Measurements from ENCODE around the gene PLA2G4D.

The PLA2G4D gene

DNA sequence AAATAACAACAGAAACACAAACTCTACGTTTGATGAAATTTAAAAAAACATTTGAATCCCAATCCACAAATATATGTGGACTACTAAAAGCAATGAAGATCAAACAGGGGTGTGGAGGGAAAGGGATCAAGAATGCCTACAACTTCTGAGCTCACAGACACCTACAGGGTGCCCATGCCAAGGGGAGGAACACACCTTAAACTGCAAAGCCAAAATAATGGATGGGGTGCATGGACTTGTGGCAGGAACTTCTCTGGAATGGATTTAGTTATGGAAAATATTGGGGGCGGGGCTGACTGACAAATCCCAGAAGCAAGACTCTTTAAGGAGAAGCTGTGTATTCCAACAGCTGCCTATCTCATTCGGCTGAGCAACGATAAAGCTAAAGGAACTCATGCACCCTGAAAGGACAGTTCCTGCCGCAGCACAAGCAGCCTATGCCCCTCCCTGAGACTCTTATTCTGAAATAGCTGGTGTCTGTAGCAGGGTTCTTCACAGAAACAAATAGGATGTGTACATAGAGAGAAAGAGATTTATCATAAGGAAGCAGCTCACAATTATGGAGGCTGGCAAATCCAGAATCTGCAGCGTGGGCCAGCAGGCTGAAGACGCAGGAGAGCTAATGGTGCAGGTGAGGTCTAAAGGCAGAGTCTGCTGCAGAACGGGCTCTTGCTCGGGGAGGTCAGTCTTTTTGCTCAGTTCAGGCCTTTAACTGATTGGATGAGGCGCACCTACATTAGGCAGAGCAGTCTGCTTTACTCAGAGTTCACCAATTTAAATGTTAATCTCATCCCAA lies 24.5 kb upstream of the PLA2G4D start:
- H3K4me2 ChIP-seq (ENCODE audit: low read length) = no peak overlapping the region

GRCh38 chr15:42111924-42112323 lies 17.6 kb upstream of the PLA2G4D start:
- no peak overlapping the region for H3K27ac ChIP-seq (ENCODE audit: low read depth, low read length, poor library complexity, severe bottlenecking)
- H3F3A ChIP-seq (ENCODE audit: insufficient read depth, low read length) = no peaks in the 10 kb centered on the region
- no peak overlapping the region for H3K4me2 ChIP-seq (ENCODE audit: low read length)
- H3K79me2 ChIP-seq (ENCODE audit: insufficient read depth, low read length) = no peaks in the 10 kb centered on the region
- no peak overlapping the region for H3K9ac ChIP-seq (ENCODE audit: low read length)
- peaks cover 7% of the 10 kb centered on the region for H3K4me1 ChIP-seq (ENCODE audit: insufficient read depth, low read length, severe bottlenecking)
- no peaks in the 10 kb centered on the region; the same call in 1 of the 2 replicates for H3K36me3 ChIP-seq (ENCODE audit: insufficient read depth, low read length)
- no peak overlapping the region for H3K4me3 ChIP-seq (ENCODE audit: low read depth, low read length, poor library complexity, severe bottlenecking)
- no peaks in the 10 kb centered on the region for H3K9me2 ChIP-seq (ENCODE audit: low read depth, low read length)
- H3K27me3 ChIP-seq (ENCODE audit: insufficient read depth, low read length) = 0 out of 2 replicates have a peak, but pooled peaks cover 4% of the 10 kb centered on the region
- no peak for TF ChIP-seq EZH2 (IDR thresholded peaks at IDR 0.05; ENCODE audit: borderline replicate concordance, low read length)
- no peak for TF ChIP-seq CTCF (IDR thresholded peaks at IDR 0.05; ENCODE audit: low read length)
- H2AFZ ChIP-seq (ENCODE audit: low read length) = no peak overlapping the region
- no peaks in the 10 kb centered on the region for H4K20me1 ChIP-seq (ENCODE audit: insufficient read depth, low read length)
- H3K9me3 ChIP-seq (ENCODE audit: low read length) = no peaks in the 10 kb centered on the region

More for the DNA sequence above, 24.5 kb upstream of the PLA2G4D start:
- H3K4me1 ChIP-seq (ENCODE audit: insufficient read depth, low read length, severe bottlenecking) = no peaks in the 10 kb centered on the region
- H3K36me3 ChIP-seq (ENCODE audit: insufficient read depth, low read length) = no peaks in the 10 kb centered on the region; the same call in 1 of the 2 replicates
- no peak overlapping the region for H3K27ac ChIP-seq (ENCODE audit: low read depth, low read length, poor library complexity, severe bottlenecking)
- H3K27me3 ChIP-seq (ENCODE audit: insufficient read depth, low read length) = peaks cover 7% of the 10 kb centered on the region; the same call in 1 of the 2 replicates
- no peak overlapping the region for H3K4me3 ChIP-seq (ENCODE audit: low read depth, low read length, poor library complexity, severe bottlenecking)
- H4K20me1 ChIP-seq (ENCODE audit: insufficient read depth, low read length) = no peaks in the 10 kb centered on the region
- no peaks in the 10 kb centered on the region for H3K9me2 ChIP-seq (ENCODE audit: low read depth, low read length)
- no peak overlapping the region for H3K9ac ChIP-seq (ENCODE audit: low read length)
- H3K9me3 ChIP-seq (ENCODE audit: low read length) = no peaks in the 10 kb centered on the region
- H2AFZ ChIP-seq (ENCODE audit: low read length) = no peak overlapping the region
- no peaks in the 10 kb centered on the region for H3F3A ChIP-seq (ENCODE audit: insufficient read depth, low read length)
- H3K79me2 ChIP-seq (ENCODE audit: insufficient read depth, low read length) = no peaks in the 10 kb centered on the region
- TF ChIP-seq CTCF (IDR thresholded peaks at IDR 0.05; ENCODE audit: low read length) (no peak), EZH2 (IDR thresholded peaks at IDR 0.05; ENCODE audit: borderline replicate concordance, low read length) (no peak)

GRCh38 chr15:42110367-42110766 lies 16.0 kb upstream of the PLA2G4D start:
- Histone ChIP-seq H3K9me2 (ENCODE audit: low read depth, low read length) (no peaks in the 10 kb centered on the region), H2AFZ (ENCODE audit: low read length) (no peak overlapping the region), H3K27me3 (ENCODE audit: insufficient read depth, low read length) (0 out of 2 replicates have a peak, but pooled peaks cover 4% of the 10 kb centered on the region), H3K9ac (ENCODE audit: low read length) (no peak overlapping the region), H3K4me3 (ENCODE audit: low read depth, low read length, poor library complexity, severe bottlenecking) (no peak overlapping the region), H4K20me1 (ENCODE audit: insufficient read depth, low read length) (no peaks in the 10 kb centered on the region), H3K4me2 (ENCODE audit: low read length) (no peak overlapping the region), H3F3A (ENCODE audit: insufficient read depth, low read length) (no peaks in the 10 kb centered on the region), H3K79me2 (ENCODE audit: insufficient read depth, low read length) (no peaks in the 10 kb centered on the region), H3K36me3 (ENCODE audit: insufficient read depth, low read length) (no peaks in the 10 kb centered on the region), H3K9me3 (ENCODE audit: low read length) (no peaks in the 10 kb centered on the region), H3K27ac (ENCODE audit: low read depth, low read length, poor library complexity, severe bottlenecking) (no peak overlapping the region), H3K4me1 (ENCODE audit: insufficient read depth, low read length, severe bottlenecking) (peaks cover 7% of the 10 kb centered on the region)
- TF ChIP-seq EZH2 (IDR thresholded peaks at IDR 0.05; ENCODE audit: borderline replicate concordance, low read length) (no peak), CTCF (IDR thresholded peaks at IDR 0.05; ENCODE audit: low read length) (no peak)
